ENCODE data around the gene PNCK. TPM values are rescaled to one million over a fixed set of nuclear protein-coding genes. Genes with fewer than 3 reads are reported as not detected.

The PNCK gene
- polyA plus RNA-seq, 2 of the 4 experiments (the other 2 are of a cell fraction) = 0.17 to 0.25 TPM

DNA sequence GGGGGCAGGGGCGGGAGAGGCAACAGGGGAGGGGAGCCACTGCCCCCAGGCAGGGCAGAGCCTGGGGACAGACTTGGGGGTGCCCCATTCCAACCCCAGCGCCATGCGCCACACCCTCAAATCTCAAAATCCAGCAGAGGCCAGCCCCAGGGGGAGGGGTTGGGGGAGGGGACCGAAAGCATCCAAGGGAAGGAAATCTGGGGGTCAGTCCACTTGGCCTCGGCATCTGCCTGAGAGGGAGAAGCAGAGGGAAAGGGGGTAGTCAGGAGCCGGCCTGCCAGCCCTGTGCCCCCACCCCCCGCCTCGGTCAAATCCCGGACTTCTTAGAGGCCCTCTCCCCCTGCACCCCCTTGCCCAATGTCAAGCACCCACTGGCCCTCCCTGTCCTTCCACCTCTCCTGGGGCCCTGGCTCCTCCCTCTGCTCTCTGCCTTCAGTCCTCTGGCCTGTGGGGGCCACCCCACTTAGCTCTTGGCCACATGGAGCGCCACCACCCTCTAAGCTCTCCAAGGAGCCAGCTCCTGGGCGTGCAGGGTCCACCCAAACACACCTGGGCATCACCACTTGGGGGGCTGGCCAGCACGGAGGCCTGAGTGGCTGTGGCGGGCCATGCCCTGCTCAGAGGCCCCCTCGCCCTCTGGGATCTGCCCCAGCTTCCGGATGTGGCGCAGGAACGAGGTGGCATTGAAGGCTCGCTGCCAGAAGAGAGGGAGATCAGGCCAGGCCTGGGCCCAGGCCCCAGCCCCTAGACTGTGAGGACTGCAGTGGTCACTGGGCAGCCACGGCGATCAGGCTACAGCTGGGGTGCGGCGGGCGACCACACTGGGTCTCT lies 3.5 kb downstream of the PNCK start:
- Histone ChIP-seq H3K4me2 (no peak overlapping the region), H3K4me1 (no peaks in the 10 kb centered on the region), H3K4me3 (no peak overlapping the region), H3K27ac (no peak overlapping the region), H3K9me3 (no peaks in the 10 kb centered on the region)
- POLR2A ChIA-PET = no interaction called here
- ATAC-seq (no peak), DNase-seq (ENCODE audit: low read depth in 1 of 2, low spot score in 1 of 2) (no peak), FAIRE-seq (no peak)
- CTCF ChIA-PET = interaction anchor here (0.6 to 5.9 kb wide), 17 partner anchors 8 to 728 kb away, joined by 3 to 78 read pairs (median 7); partner anchors contain the start of gene DUSP9
- WGBS (ENCODE audit: missing lambda C conversion rate) = 62% methylated on average over 9 of the region's 23 CpGs
- TF ChIP-seq POLR2AphosphoS2 (conservative IDR thresholded peaks at IDR 0.05; ENCODE audit: low read length) = no peak
- TF ChIP-seq, protein P1, sequence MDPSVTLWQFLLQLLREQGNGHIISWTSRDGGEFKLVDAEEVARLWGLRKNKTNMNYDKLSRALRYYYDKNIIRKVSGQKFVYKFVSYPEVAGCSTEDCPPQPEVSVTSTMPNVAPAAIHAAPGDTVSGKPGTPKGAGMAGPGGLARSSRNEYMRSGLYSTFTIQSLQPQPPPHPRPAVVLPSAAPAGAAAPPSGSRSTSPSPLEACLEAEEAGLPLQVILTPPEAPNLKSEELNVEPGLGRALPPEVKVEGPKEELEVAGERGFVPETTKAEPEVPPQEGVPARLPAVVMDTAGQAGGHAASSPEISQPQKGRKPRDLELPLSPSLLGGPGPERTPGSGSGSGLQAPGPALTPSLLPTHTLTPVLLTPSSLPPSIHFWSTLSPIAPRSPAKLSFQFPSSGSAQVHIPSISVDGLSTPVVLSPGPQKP (IDR thresholded peaks at IDR 0.05; ENCODE audit: low read depth, low read length) = no peak
- TF ChIP-seq FOSL2 (IDR thresholded peaks at IDR 0.05) = no peak
- TF ChIP-seq FOSL2 (CRISPR knock-in tag; IDR thresholded peaks at IDR 0.05) = no peak
- TF ChIP-seq, protein P2, sequence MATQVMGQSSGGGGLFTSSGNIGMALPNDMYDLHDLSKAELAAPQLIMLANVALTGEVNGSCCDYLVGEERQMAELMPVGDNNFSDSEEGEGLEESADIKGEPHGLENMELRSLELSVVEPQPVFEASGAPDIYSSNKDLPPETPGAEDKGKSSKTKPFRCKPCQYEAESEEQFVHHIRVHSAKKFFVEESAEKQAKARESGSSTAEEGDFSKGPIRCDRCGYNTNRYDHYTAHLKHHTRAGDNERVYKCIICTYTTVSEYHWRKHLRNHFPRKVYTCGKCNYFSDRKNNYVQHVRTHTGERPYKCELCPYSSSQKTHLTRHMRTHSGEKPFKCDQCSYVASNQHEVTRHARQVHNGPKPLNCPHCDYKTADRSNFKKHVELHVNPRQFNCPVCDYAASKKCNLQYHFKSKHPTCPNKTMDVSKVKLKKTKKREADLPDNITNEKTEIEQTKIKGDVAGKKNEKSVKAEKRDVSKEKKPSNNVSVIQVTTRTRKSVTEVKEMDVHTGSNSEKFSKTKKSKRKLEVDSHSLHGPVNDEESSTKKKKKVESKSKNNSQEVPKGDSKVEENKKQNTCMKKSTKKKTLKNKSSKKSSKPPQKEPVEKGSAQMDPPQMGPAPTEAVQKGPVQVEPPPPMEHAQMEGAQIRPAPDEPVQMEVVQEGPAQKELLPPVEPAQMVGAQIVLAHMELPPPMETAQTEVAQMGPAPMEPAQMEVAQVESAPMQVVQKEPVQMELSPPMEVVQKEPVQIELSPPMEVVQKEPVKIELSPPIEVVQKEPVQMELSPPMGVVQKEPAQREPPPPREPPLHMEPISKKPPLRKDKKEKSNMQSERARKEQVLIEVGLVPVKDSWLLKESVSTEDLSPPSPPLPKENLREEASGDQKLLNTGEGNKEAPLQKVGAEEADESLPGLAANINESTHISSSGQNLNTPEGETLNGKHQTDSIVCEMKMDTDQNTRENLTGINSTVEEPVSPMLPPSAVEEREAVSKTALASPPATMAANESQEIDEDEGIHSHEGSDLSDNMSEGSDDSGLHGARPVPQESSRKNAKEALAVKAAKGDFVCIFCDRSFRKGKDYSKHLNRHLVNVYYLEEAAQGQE (IDR thresholded peaks at IDR 0.05) = no peak
- no peak for TF ChIP-seq MYC (IDR thresholded peaks at IDR 0.05; ENCODE audit: borderline replicate concordance, low read length)
- no peak for TF ChIP-seq KDM1A (IDR thresholded peaks at IDR 0.05; ENCODE audit: low read depth)
- TF ChIP-seq TP53 (CRISPR knock-in tag; IDR thresholded peaks at IDR 0.05) = no peak
- TF ChIP-seq, protein P3, sequence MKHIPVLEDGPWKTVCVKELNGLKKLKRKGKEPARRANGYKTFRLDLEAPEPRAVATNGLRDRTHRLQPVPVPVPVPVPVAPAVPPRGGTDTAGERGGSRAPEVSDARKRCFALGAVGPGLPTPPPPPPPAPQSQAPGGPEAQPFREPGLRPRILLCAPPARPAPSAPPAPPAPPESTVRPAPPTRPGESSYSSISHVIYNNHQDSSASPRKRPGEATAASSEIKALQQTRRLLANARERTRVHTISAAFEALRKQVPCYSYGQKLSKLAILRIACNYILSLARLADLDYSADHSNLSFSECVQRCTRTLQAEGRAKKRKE (CRISPR knock-in tag; IDR thresholded peaks at IDR 0.05; ENCODE audit: low read depth) = no peak
- TF ChIP-seq HEYL (CRISPR knock-in tag; IDR thresholded peaks at IDR 0.05) = no peak
- TF ChIP-seq, protein P4, sequence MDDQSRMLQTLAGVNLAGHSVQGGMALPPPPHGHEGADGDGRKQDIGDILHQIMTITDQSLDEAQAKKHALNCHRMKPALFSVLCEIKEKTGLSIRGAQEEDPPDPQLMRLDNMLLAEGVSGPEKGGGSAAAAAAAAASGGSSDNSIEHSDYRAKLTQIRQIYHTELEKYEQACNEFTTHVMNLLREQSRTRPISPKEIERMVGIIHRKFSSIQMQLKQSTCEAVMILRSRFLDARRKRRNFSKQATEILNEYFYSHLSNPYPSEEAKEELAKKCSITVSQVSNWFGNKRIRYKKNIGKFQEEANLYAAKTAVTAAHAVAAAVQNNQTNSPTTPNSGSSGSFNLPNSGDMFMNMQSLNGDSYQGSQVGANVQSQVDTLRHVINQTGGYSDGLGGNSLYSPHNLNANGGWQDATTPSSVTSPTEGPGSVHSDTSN (IDR thresholded peaks at IDR 0.05) = no peak
- no peak for TF ChIP-seq FOSB (CRISPR knock-in tag; IDR thresholded peaks at IDR 0.05)
- no peak for TF ChIP-seq HDAC2 (IDR thresholded peaks at IDR 0.05)
- no peak for TF ChIP-seq HOXB13 (CRISPR knock-in tag; IDR thresholded peaks at IDR 0.05; ENCODE audit: low read depth)
- no peak for TF ChIP-seq FOXS1 (CRISPR knock-in tag; IDR thresholded peaks at IDR 0.05)

DNA sequence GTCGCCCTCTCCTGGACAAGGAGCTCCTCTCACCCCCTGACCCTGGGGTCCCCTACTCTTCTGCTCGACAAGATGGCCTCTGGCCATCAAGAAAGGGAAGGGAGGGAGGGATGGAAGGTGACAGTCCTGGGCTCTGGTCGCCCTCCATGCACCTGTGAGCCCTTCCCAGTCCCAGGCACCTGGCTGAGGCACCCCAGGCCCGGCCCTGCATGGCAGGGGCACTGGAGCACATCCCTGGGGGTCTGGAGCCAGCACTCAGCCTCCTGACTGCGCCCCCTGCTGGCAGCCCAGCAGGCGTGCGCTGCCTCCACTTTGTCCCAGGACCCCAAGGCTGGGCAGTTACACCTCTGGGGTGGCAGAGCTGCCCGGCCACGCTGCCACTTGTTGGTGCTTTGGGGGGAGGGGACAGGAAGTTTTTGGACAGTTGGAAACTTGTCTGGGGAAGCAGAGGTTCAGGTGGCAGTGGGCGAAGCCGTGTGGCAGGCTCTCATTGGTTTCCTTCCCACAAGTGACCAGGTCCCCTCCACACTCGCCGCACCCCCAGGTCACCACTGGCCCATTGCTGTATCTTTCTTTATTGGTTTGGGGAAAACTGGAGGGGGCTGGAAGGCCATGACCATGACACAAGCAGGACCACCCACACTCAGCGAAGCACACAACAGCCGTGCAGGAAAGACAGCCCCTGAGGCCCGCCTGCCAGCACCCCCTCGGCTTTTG lies 4.3 kb downstream of the PNCK start:
- TF ChIP-seq, protein P5, sequence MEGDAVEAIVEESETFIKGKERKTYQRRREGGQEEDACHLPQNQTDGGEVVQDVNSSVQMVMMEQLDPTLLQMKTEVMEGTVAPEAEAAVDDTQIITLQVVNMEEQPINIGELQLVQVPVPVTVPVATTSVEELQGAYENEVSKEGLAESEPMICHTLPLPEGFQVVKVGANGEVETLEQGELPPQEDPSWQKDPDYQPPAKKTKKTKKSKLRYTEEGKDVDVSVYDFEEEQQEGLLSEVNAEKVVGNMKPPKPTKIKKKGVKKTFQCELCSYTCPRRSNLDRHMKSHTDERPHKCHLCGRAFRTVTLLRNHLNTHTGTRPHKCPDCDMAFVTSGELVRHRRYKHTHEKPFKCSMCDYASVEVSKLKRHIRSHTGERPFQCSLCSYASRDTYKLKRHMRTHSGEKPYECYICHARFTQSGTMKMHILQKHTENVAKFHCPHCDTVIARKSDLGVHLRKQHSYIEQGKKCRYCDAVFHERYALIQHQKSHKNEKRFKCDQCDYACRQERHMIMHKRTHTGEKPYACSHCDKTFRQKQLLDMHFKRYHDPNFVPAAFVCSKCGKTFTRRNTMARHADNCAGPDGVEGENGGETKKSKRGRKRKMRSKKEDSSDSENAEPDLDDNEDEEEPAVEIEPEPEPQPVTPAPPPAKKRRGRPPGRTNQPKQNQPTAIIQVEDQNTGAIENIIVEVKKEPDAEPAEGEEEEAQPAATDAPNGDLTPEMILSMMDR (IDR thresholded peaks at IDR 0.05) = peak; percentile 57
- TF ChIP-seq SMC3 (IDR thresholded peaks at IDR 0.05) (peak; percentile 52; the same call in 2 of the 3 replicates), JUN (IDR thresholded peaks at IDR 0.05) (no peak)
- Histone ChIP-seq H3K4me3 (no peak overlapping the region), H3K4me2 (no peak overlapping the region), H3K4me1 (no peaks in the 10 kb centered on the region), H3K9me3 (no peaks in the 10 kb centered on the region), H3K27ac (no peak overlapping the region)
- CTCF ChIA-PET = interaction anchor here (0.6 to 5.9 kb wide), 18 partner anchors 7 to 727 kb away, joined by 3 to 78 read pairs (median 12); partner anchors contain the start of gene DUSP9
- WGBS (ENCODE audit: missing lambda C conversion rate) = 58% methylated on average over 7 of the region's 17 CpGs
- POLR2A ChIA-PET = no interaction called here
- ATAC-seq (peak; percentile 4 to 69; a peak in 3 of 6 replicates), FAIRE-seq (peak; percentile 68), DNase-seq (ENCODE audit: low read depth in 1 of 2, low spot score in 1 of 2) (peak in 1 of 2 experiments; percentile 55)

Measured in A549 (cell line).